Stimulated activated CD4-positive, alpha-beta T cell treated with anti-CD3 and anti-CD28 coated beads, Interleukin-15, amount 100 ng/mL, for 48 hours (primary cell): ENCODE data around the gene CAPN12.
"Not testable (repeated sequence)": the region's sequence is repeated elsewhere in the genome, so short reads cannot be mapped to it uniquely, and the experiment has no call there.

Source experiments
- DNase-seq, 2 donors: peaks; one replicate each; pipeline ENCODE4 v3.0.0-alpha.2; 2020; ENCODE audit warnings: low read depth in 2 of 2

CAPN12 gene

GRCh38 chr19:38770228-38770948 is 26.1 kb upstream of the CAPN12 start:
- not testable (repeated sequence) for DNase-seq

GRCh38 chr19:38769635-38770211 is 25.4 kb upstream of the CAPN12 start:
- peak; percentile 76 to 91 for DNase-seq

- no peak for DNase-seq
Observed at GRCh38 chr19:38766276-38767047, 22.2 kb upstream of the CAPN12 start.

- DNase-seq = no peak
Observed at GRCh38 chr19:38765214-38765613, 20.9 kb upstream of the CAPN12 start.

- no peak for DNase-seq
Observed at GRCh38 chr19:38763795-38764220, 19.5 kb upstream of the CAPN12 start.

- not testable (repeated sequence) for DNase-seq
Observed at GRCh38 chr19:38761884-38762389, 17.7 kb upstream of the CAPN12 start.

GRCh38 chr19:38760805-38761517 is 16.7 kb upstream of the CAPN12 start:
- DNase-seq = not testable (repeated sequence)

GRCh38 chr19:38759590-38760003 is 15.3 kb upstream of the CAPN12 start:
- DNase-seq = no peak

- DNase-seq = not testable (repeated sequence)
Observed at GRCh38 chr19:38754196-38754595, 9.9 kb upstream of the CAPN12 start.

GRCh38 chr19:38753783-38754182 is 9.5 kb upstream of the CAPN12 start:
- DNase-seq = not testable (repeated sequence)

GRCh38 chr19:38745316-38745715 is 1.0 kb upstream of the CAPN12 start:
- DNase-seq = no peak

GRCh38 chr19:38744874-38745273 is 600 bp upstream of the CAPN12 start:
- DNase-seq = no peak

GRCh38 chr19:38743394-38744297 is 628 bp downstream of the CAPN12 start:
- no peak for DNase-seq

- DNase-seq = no peak
Observed at GRCh38 chr19:38742906-38743305, 1.4 kb downstream of the CAPN12 start.

GRCh38 chr19:38742296-38742695 is 2.0 kb downstream of the CAPN12 start:
- DNase-seq = no peak

- no peak for DNase-seq
Observed at GRCh38 chr19:38741670-38742069, 2.6 kb downstream of the CAPN12 start.

GRCh38 chr19:38740932-38741331 is 3.3 kb downstream of the CAPN12 start:
- DNase-seq = no peak

- DNase-seq = no peak
Observed at GRCh38 chr19:38740257-38740592, 4.0 kb downstream of the CAPN12 start.

GRCh38 chr19:38739440-38740256 is 4.6 kb downstream of the CAPN12 start:
- no peak for DNase-seq
